CD4-positive, alpha-beta T cell treated with Interleukin-12 subunit alpha and Interleukin-12 subunit beta, for 1 hour (primary cell): Measurements from ENCODE around the gene WDR26.
"Not testable (repeated sequence)": the region's sequence is repeated elsewhere in the genome, so short reads cannot be mapped to it uniquely, and the experiment has no call there.

Experiments used
- DNase-seq: peaks from one replicate; pipeline ENCODE4 v3.0.0-alpha.2; 2020

The WDR26 gene

GRCh38 chr1:224392411-224393249 is 42.0 kb downstream of the WDR26 start:
- DNase-seq, result no peak

- DNase-seq, result no peak
Observed at GRCh38 chr1:224390517-224390916, 44.1 kb downstream of the WDR26 start.

GRCh38 chr1:224387943-224388342 is 46.7 kb downstream of the WDR26 start:
- DNase-seq, result no peak

GRCh38 chr1:224387302-224387912 is 47.2 kb downstream of the WDR26 start:
- peak; percentile 45 for DNase-seq

- DNase-seq, result no peak
Observed at GRCh38 chr1:224383218-224383617, 51.4 kb downstream of the WDR26 start.

- no peak for DNase-seq
Observed at GRCh38 chr1:224381880-224382548, 52.6 kb downstream of the WDR26 start.

GRCh38 chr1:224380003-224380402 is 54.6 kb downstream of the WDR26 start:
- DNase-seq, result peak; percentile 66

GRCh38 chr1:224378855-224379631 is 55.6 kb downstream of the WDR26 start:
- DNase-seq, result no peak

GRCh38 chr1:224377676-224378006 is 57.0 kb downstream of the WDR26 start:
- DNase-seq, result peak; percentile 30

- no peak for DNase-seq
Observed at GRCh38 chr1:224375059-224375458, 59.5 kb downstream of the WDR26 start.

- no peak for DNase-seq
Observed at GRCh38 chr1:224373008-224373590, 61.5 kb downstream of the WDR26 start.

GRCh38 chr1:224368409-224368808 is 66.2 kb downstream of the WDR26 start:
- no peak for DNase-seq

GRCh38 chr1:224359207-224359606 is 75.4 kb downstream of the WDR26 start:
- DNase-seq, result no peak

- no peak for DNase-seq
Observed at GRCh38 chr1:224358237-224358636, 76.4 kb downstream of the WDR26 start.

- no peak for DNase-seq
Observed at GRCh38 chr1:224357626-224358124, 76.9 kb downstream of the WDR26 start.

GRCh38 chr1:224356685-224357625 is 77.6 kb downstream of the WDR26 start, which contains the start of gene CNIH4:
CNIH4 (plus strand) TSS chr1:224356879; CDS start chr1:224356925, 46 bp downstream.
- DNase-seq, result peak; percentile 95

GRCh38 chr1:224353975-224354925 is 80.3 kb downstream of the WDR26 start:
- no peak for DNase-seq

- not testable (repeated sequence) for DNase-seq
Observed at GRCh38 chr1:224352436-224353085, 82.0 kb downstream of the WDR26 start.

- not testable (repeated sequence) for DNase-seq
Observed at GRCh38 chr1:224349716-224350115, 84.9 kb downstream of the WDR26 start.
